ENCODE data around the gene SIGLEC1. TPM values are rescaled to one million over a fixed set of nuclear protein-coding genes. Genes with fewer than 3 reads are reported as not detected.

Gene SIGLEC1
- total and polyA plus RNA-seq, 2 donors (not counting 3 experiments of a cell fraction or from before 2014, with no cell fraction given): not detected

- CTCF ChIA-PET: interaction anchor here (1.0 to 1.7 kb wide), 4 partner anchors 9 to 95 kb away, joined by 3 to 8 read pairs (median 4); no protein-coding TSS in a partner anchor
- DNase-seq (ENCODE audit: low read depth, low spot score) (no peak), FAIRE-seq (no peak)
- TF ChIP-seq POLR2A (IDR thresholded peaks at IDR 0.05; ENCODE audit: low read depth, low read length) (no peak), CTCF (IDR thresholded peaks at IDR 0.05; ENCODE audit: extremely low read depth in 1 of 2, insufficient read depth in 1 of 2, low read depth in 1 of 2, low read length in 2 of 2) (no peak), GATA2 (IDR thresholded peaks at IDR 0.05; ENCODE audit: insufficient read depth, insufficient read length, low read depth, low read length) (no peak), MYC (IDR thresholded peaks at IDR 0.05; ENCODE audit: low read depth, low read length) (no peak), JUN (IDR thresholded peaks at IDR 0.05; ENCODE audit: borderline replicate concordance, insufficient read depth, insufficient read length, low read depth) (no peak)
- TF ChIP-seq, protein P1, sequence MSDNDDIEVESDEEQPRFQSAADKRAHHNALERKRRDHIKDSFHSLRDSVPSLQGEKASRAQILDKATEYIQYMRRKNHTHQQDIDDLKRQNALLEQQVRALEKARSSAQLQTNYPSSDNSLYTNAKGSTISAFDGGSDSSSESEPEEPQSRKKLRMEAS (IDR thresholded peaks at IDR 0.05; ENCODE audit: insufficient read depth, insufficient read length): no peak
- dilution Hi-C loops (cut with MboI; ENCODE audit: extremely low pct_ligation_motif_present, low sequenced_read_pairs) (no loop called here), intact Hi-C loops (cut with micrococcal nuclease) (no loop called here)
- peaks cover 0 to 9% of the 10 kb centered on the region in 2 experiments for H3K36me3 ChIP-seq (ENCODE audit: control insufficient read depth in 2 of 2, extremely low read depth in 1 of 2, insufficient read depth in 2 of 2, low read length in 2 of 2)
- H3K9me3 ChIP-seq (replicated peaks; ENCODE audit: control insufficient read depth, insufficient read depth, low read length): no peaks in the 10 kb centered on the region
- H3K4me3 ChIP-seq (replicated peaks in 1 of 3; ENCODE audit: insufficient read depth in 1 of 3, low read depth in 1 of 3, low read length in 3 of 3): no peak overlapping the region
- no peaks in the 10 kb centered on the region for H3K9me1 ChIP-seq (replicated peaks; ENCODE audit: control insufficient read depth, extremely low read depth, insufficient read depth, low read length)
- H3K79me2 ChIP-seq (ENCODE audit: control insufficient read depth, insufficient read depth, low read length): no peaks in the 10 kb centered on the region
- no TSS peak for BruUV-seq (replicated peaks)
- H3K27ac ChIP-seq (ENCODE audit: insufficient read depth, low read depth, low read length): no peak overlapping the region
- H3K4me1 ChIP-seq (ENCODE audit: control insufficient read depth, extremely low read depth, insufficient read depth, low read length): no peaks in the 10 kb centered on the region
- H3K27me3 ChIP-seq (ENCODE audit: control insufficient read depth in 2 of 2, insufficient read depth in 2 of 2, low read length in 2 of 2): no peaks in the 10 kb centered on the region
- H4K20me1 ChIP-seq (replicated peaks; ENCODE audit: control insufficient read depth, extremely low read depth, insufficient read depth, low read length): no peaks in the 10 kb centered on the region
- H3K9ac ChIP-seq (replicated peaks; ENCODE audit: extremely low read depth, insufficient read depth, low read length): no peak overlapping the region
- H2AFZ ChIP-seq (ENCODE audit: low read depth, low read length): no peak overlapping the region
- POLR2A ChIA-PET: no interaction called here
- H3K4me2 ChIP-seq (ENCODE audit: insufficient read depth, low read length): no peak overlapping the region
Measured at GRCh38 chr20:3759884-3760283, 47.5 kb upstream of the SIGLEC1 start.
